Endothelial cell of umbilical vein (primary cell): Measurements from ENCODE around the gene AKAP13.

Source experiments
- CTCF ChIP-seq, 2 donors: IDR thresholded peaks; 1 replicate in 1 of 2; 2 replicates in 1 of 2; pipeline ENCODE4 v1.5.1; 2011; ENCODE audit warnings: low read length in 2 of 2, mild to moderate bottlenecking in 2 of 2, moderate library complexity in 2 of 2, control low read depth in 1 of 2, inconsistent platforms in 1 of 2, low read depth in 1 of 2; ENCODE audit not compliant: insufficient read depth in 1 of 2; ENCODE audit errors: extremely low read depth in 1 of 2
- EZH2 ChIP-seq: IDR thresholded peaks from 2 replicates; pipeline ENCODE4 v1.6.1; 2012; ENCODE audit warnings: borderline replicate concordance, low read depth, mild to moderate bottlenecking, moderate library complexity, low read length, inconsistent platforms; ENCODE audit not compliant: severe bottlenecking
- FOS ChIP-seq: IDR thresholded peaks from 2 replicates; pipeline ENCODE4 v1.6.1; 2011; ENCODE audit warnings: mild to moderate bottlenecking, low read length, moderate library complexity, borderline replicate concordance; ENCODE audit not compliant: insufficient read depth
- GATA2 ChIP-seq: IDR thresholded peaks from 2 replicates; pipeline ENCODE4 v1.7.0; 2011; ENCODE audit warnings: low read depth, mild to moderate bottlenecking, moderate library complexity, mixed read lengths, low read length; ENCODE audit not compliant: insufficient read length, insufficient read depth
- JUN ChIP-seq: IDR thresholded peaks from 2 replicates; pipeline ENCODE4 v1.6.1; 2011; ENCODE audit warnings: borderline replicate concordance, low read depth; ENCODE audit not compliant: insufficient read length, insufficient read depth
- MAX ChIP-seq: IDR thresholded peaks from 2 replicates; pipeline ENCODE4 v1.6.1; 2011; ENCODE audit not compliant: insufficient read depth, insufficient read length
- MYC ChIP-seq: IDR thresholded peaks from one replicate; pipeline ENCODE4 v1.6.1; 2011; ENCODE audit warnings: mild to moderate bottlenecking, low read depth, low read length
- POLR2A ChIP-seq: IDR thresholded peaks from 2 replicates; pipeline ENCODE4 v1.6.1; 2012; ENCODE audit warnings: low read depth, mild to moderate bottlenecking, control low read depth, low read length
- POLR2AphosphoS5 ChIP-seq: IDR thresholded peaks from 2 replicates; pipeline ENCODE4 v1.6.1; 2012; ENCODE audit warnings: low read depth, mild to moderate bottlenecking, control low read depth, low read length, moderate library complexity; ENCODE audit not compliant: insufficient read depth

- no peak for TF ChIP-seq CTCF (IDR thresholded peaks at IDR 0.05; ENCODE audit: extremely low read depth in 1 of 2, insufficient read depth in 1 of 2, low read depth in 1 of 2, low read length in 2 of 2)
- TF ChIP-seq GATA2 = no peak
- TF ChIP-seq POLR2A = no peak
- no peak for TF ChIP-seq EZH2
- TF ChIP-seq MAX = no peak
- no peak for TF ChIP-seq POLR2AphosphoS5
- no peak for TF ChIP-seq JUN
- peak; percentile 21 for TF ChIP-seq FOS
- no peak for TF ChIP-seq MYC
Observed at GRCh38 chr15:85458764-85459163, 78.4 kb downstream of the AKAP13 start.
